ENCODE measurements around the gene SCAF1. TPM values are rescaled to one million over a fixed set of nuclear protein-coding genes. Genes with fewer than 3 reads are reported as not detected.

SCAF1 gene
- total RNA-seq, 1 donor from 2014 or later = 84.4 TPM

DNA sequence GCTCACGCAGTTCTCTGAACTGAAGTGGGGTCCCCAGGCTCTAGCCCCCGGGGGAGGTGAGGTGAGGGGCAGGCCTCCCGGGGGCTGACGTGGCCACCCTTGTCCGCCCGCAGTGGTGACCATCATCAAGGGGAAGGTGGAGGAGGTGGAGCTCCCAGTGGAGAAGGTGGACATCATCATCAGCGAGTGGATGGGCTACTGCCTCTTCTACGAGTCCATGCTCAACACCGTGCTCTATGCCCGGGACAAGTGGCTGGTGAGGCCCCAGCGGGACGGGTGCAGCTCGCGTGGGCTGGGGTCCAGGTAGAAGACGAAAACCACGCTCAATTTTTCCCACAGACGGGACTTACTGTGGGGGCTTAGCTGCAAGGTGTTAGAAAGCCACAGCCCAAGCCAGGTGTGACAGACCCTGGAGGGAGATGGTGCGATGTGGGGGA is 41.8 kb downstream of the SCAF1 start:
- H3K4me1 Mint-ChIP-seq (ENCODE audit: low read depth, unreplicated experiment) = peaks cover 18% of the 10 kb centered on the region
- no peak for TF ChIP-seq CTCF (IDR thresholded peaks at IDR 0.05; ENCODE audit: partially characterized antibody, unreplicated experiment)
- H3K27me3 Mint-ChIP-seq (ENCODE audit: unreplicated experiment) = peaks cover 9% of the 10 kb centered on the region
- peaks cover 5% of the 10 kb centered on the region for H3K9me3 Mint-ChIP-seq (ENCODE audit: unreplicated experiment)
- no peak overlapping the region for H3K4me3 Mint-ChIP-seq (ENCODE audit: unreplicated experiment)
- no peak for DNase-seq
- no peak overlapping the region for H3K27ac Mint-ChIP-seq (ENCODE audit: unreplicated experiment)
- no peaks in the 10 kb centered on the region for H3K36me3 Mint-ChIP-seq (ENCODE audit: unreplicated experiment)

DNA sequence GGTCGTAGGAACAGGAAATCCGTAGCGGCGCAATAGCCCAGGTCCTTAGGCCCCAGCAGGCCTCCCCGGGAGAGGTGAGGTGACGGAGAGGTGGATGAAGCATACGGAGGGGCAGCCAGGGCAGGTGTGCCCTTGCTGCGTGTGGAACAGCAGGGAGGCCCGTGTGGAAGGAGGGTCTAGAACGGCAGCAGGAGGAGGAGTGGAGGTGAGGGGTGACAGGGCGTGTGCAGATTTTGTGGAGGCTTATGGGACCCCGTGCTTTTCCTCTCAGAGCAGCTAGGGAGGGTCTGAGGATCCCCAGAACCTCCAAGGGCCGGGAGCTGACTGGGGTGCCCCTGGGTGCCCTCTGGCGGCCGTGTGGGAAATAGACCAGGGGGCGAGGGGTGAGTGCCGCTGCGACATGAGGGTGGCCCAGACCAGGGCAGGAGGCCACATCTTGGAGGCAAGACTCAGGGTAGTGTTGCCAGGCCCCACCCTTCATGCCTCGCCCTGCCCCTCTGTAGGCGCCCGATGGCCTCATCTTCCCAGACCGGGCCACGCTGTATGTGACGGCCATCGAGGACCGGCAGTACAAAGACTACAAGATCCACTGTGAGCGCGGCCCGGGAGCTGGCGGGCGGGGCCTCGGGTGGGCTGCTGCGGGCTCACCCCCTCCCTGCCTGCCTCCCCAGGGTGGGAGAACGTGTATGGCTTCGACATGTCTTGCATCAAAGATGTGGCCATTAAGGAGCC is 42.4 kb downstream of the SCAF1 start:
- Mint-ChIP-seq H3K9me3 (ENCODE audit: unreplicated experiment) (peaks cover 5% of the 10 kb centered on the region), H3K4me3 (ENCODE audit: unreplicated experiment) (no peak overlapping the region), H3K27me3 (ENCODE audit: unreplicated experiment) (peaks cover 12% of the 10 kb centered on the region), H3K36me3 (ENCODE audit: unreplicated experiment) (no peaks in the 10 kb centered on the region), H3K27ac (ENCODE audit: unreplicated experiment) (no peak overlapping the region), H3K4me1 (ENCODE audit: low read depth, unreplicated experiment) (peaks cover 18% of the 10 kb centered on the region)
- peak; percentile 60 for DNase-seq
- peak; percentile 43 for TF ChIP-seq CTCF (IDR thresholded peaks at IDR 0.05; ENCODE audit: partially characterized antibody, unreplicated experiment)

- Mint-ChIP-seq H3K9me3 (ENCODE audit: unreplicated experiment) (peaks cover 5% of the 10 kb centered on the region), H3K27ac (ENCODE audit: unreplicated experiment) (no peak overlapping the region), H3K27me3 (ENCODE audit: unreplicated experiment) (peaks cover 12% of the 10 kb centered on the region), H3K36me3 (ENCODE audit: unreplicated experiment) (no peaks in the 10 kb centered on the region), H3K4me1 (ENCODE audit: low read depth, unreplicated experiment) (peaks cover 12% of the 10 kb centered on the region), H3K4me3 (ENCODE audit: unreplicated experiment) (peak overlapping the region; percentile 40)
- no peak for DNase-seq
- TF ChIP-seq CTCF (IDR thresholded peaks at IDR 0.05; ENCODE audit: partially characterized antibody, unreplicated experiment) = no peak
Observed at GRCh38 chr19:49684983-49685553, 43.1 kb downstream of the SCAF1 start.

- peaks cover 10% of the 10 kb centered on the region for H3K4me1 Mint-ChIP-seq (ENCODE audit: low read depth, unreplicated experiment)
- DNase-seq = no peak
- TF ChIP-seq CTCF (IDR thresholded peaks at IDR 0.05; ENCODE audit: partially characterized antibody, unreplicated experiment) = no peak
- peaks cover 11% of the 10 kb centered on the region for H3K9me3 Mint-ChIP-seq (ENCODE audit: unreplicated experiment)
- no peak overlapping the region for H3K4me3 Mint-ChIP-seq (ENCODE audit: unreplicated experiment)
- H3K36me3 Mint-ChIP-seq (ENCODE audit: unreplicated experiment) = no peaks in the 10 kb centered on the region
- H3K27me3 Mint-ChIP-seq (ENCODE audit: unreplicated experiment) = peaks cover 18% of the 10 kb centered on the region
- no peak overlapping the region for H3K27ac Mint-ChIP-seq (ENCODE audit: unreplicated experiment)
Observed at GRCh38 chr19:49685845-49686332, 43.9 kb downstream of the SCAF1 start.

- no peak for DNase-seq
- Mint-ChIP-seq H3K4me1 (ENCODE audit: low read depth, unreplicated experiment) (peaks cover 10% of the 10 kb centered on the region), H3K27me3 (ENCODE audit: unreplicated experiment) (peaks cover 20% of the 10 kb centered on the region), H3K4me3 (ENCODE audit: unreplicated experiment) (no peak overlapping the region), H3K36me3 (ENCODE audit: unreplicated experiment) (no peaks in the 10 kb centered on the region), H3K27ac (ENCODE audit: unreplicated experiment) (no peak overlapping the region), H3K9me3 (ENCODE audit: unreplicated experiment) (peaks cover 12% of the 10 kb centered on the region)
- no peak for TF ChIP-seq CTCF (IDR thresholded peaks at IDR 0.05; ENCODE audit: partially characterized antibody, unreplicated experiment)
Observed at GRCh38 chr19:49686503-49687088, 44.6 kb downstream of the SCAF1 start.
